Measurements from ENCODE around the gene ZNF674.
"Not testable (repeated sequence)": the region's sequence is repeated elsewhere in the genome, so short reads cannot be mapped to it uniquely, and the experiment has no call there.

ZNF674 gene

DNA sequence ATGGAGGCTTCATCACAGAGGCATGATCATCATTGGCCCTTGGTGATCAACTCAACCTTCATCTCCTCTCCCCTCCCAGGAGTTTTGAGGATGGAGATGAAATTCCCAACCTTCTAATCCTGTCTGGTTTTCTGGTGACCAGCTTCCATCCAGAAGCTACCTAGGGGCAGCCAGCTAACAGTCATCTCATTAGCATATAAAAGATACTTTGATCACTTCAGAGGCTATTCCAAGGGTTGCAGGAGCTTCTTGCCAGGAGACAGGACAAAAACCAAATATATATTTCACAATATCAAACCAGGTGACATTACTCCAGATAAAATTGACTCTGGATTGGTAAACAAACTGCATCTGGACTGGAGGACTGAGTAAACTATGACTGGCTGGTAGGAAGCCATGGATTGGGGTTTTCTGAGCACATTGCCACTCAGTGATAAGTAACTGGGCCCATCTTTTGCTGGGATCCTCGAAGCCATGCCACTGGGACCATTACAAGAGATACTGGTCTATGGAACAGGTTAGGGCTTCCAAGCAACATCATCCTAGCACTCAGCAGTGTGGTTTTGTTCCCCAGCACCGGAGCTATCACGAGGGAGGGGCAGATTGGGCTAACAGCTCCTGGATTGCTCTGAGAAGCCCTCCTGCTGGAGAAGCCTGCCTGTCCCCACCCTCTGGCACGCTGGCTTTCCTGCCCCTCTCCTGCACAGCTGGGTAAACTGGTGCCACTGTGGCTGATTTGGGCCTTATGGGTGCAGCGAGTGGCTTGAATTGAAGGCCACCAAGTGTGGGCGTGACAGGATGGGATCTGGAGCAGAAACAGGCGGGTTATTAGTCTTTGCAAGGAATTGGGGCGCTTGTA is 84.2 kb downstream of the ZNF674 start:
- not testable (repeated sequence) for H3K27ac ChIP-seq (ENCODE audit: low read length); H3K27me3 ChIP-seq (ENCODE audit: low read depth, low read length); H3K4me1 ChIP-seq (ENCODE audit: control insufficient read depth in 1 of 2, insufficient read depth in 2 of 2, low read length in 2 of 2); H3K4me3 ChIP-seq (ENCODE audit: low read depth in 1 of 2, low read length in 2 of 2); H3K9me3 ChIP-seq (ENCODE audit: control insufficient read depth in 1 of 2, low read length in 2 of 2)
- peaks cover 5 to 16% of the 10 kb centered on the region in 2 donors for H3K36me3 ChIP-seq (ENCODE audit: control insufficient read depth in 1 of 2, insufficient read depth in 2 of 2, low read length in 2 of 2)

DNA sequence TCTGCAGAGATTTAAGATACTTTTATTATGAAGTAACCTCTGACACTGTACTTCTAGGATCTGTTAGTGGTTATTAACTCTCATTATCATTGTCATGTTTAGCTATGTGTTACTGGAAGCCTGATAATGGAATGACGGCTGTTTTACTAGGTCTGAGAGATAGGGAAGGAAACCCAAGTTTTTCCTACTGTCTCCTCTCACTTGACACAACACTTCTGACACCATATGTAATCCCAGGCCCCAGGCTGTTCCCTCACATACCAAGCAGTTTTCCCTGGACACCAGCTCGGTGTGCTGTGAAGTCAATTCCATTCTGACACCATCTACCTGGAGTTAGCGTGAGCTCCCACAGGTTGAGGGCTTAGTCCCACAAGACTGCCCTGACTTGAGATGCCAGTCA is 85.6 kb downstream of the ZNF674 start:
- Histone ChIP-seq H3K4me3 (ENCODE audit: low read depth in 1 of 2, low read length in 2 of 2) (no peak overlapping the region), H3K27ac (ENCODE audit: low read length) (no peak overlapping the region)

DNA sequence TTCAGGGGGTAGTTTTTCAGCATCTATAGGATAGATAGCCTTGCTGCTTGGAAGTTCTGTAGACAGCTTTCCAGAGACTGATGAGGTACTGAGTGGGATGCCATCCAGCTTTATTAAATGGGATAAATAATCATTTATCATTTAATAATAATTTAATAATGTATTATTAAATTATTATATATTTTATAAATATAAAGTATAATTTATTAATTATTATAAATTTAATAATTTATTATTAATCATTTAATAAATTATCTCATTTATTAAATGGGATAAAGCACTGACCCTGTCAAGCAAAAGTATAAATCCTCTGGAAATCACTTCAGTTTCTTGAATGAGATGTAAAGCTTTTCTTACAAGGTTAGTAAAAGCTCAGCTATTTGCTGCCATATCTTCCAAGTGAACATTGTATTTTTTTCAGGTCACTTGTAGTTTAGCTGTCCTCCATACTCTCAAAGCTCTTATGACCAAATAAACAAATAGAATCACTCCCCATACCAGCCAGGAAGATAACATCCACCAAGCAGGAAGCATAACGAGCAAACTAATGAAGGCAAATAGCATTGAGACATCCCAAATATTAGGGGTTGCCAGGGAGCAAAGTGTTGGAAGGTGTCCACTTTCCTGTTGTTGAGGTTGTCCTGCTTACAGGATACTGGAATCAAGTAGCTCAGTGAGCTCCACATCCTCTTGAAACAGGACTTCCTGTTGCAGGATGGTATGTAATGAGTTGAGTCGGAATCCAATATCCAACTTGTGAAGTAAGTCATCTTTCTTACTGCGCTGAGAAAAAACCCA is 88.9 kb downstream of the ZNF674 start:
- no peak overlapping the region for H3K4me3 ChIP-seq (ENCODE audit: low read depth in 1 of 2, low read length in 2 of 2)
- H3K9me3 ChIP-seq (ENCODE audit: control insufficient read depth in 1 of 2, low read length in 2 of 2) = no peaks in the 10 kb centered on the region
- H3K36me3 ChIP-seq (ENCODE audit: control insufficient read depth in 1 of 2, insufficient read depth in 2 of 2, low read length in 2 of 2) = peaks cover 0 to 4% of the 10 kb centered on the region in 2 donors
- no peaks in the 10 kb centered on the region for H3K27me3 ChIP-seq (ENCODE audit: low read depth, low read length)
- no peaks in the 10 kb centered on the region for H3K4me1 ChIP-seq (ENCODE audit: control insufficient read depth in 1 of 2, insufficient read depth in 2 of 2, low read length in 2 of 2)
- no peak overlapping the region for H3K27ac ChIP-seq (ENCODE audit: low read length)

More for the DNA sequence above, 85.6 kb downstream of the ZNF674 start:
- H3K27me3 ChIP-seq (ENCODE audit: low read depth, low read length) = no peaks in the 10 kb centered on the region
- H3K36me3 ChIP-seq (ENCODE audit: control insufficient read depth in 1 of 2, insufficient read depth in 2 of 2, low read length in 2 of 2) = peaks cover 0 to 6% of the 10 kb centered on the region in 2 donors
- no peaks in the 10 kb centered on the region for H3K4me1 ChIP-seq (ENCODE audit: control insufficient read depth in 1 of 2, insufficient read depth in 2 of 2, low read length in 2 of 2)
- no peaks in the 10 kb centered on the region for H3K9me3 ChIP-seq (ENCODE audit: control insufficient read depth in 1 of 2, low read length in 2 of 2)

All from muscle layer of duodenum (tissue), 2 donors.